Endothelial cell of umbilical vein (primary cell): Measurements from ENCODE around the gene UPK3A.

Experiments
- EZH2 ChIP-seq: IDR thresholded peaks from 2 replicates; pipeline ENCODE4 v1.6.1; 2012; ENCODE audit warnings: borderline replicate concordance, low read depth, mild to moderate bottlenecking, moderate library complexity, low read length, inconsistent platforms; ENCODE audit not compliant: severe bottlenecking
- FOS ChIP-seq: IDR thresholded peaks from 2 replicates; pipeline ENCODE4 v1.6.1; 2011; ENCODE audit warnings: mild to moderate bottlenecking, low read length, moderate library complexity, borderline replicate concordance; ENCODE audit not compliant: insufficient read depth
- GATA2 ChIP-seq: IDR thresholded peaks from 2 replicates; pipeline ENCODE4 v1.7.0; 2011; ENCODE audit warnings: low read depth, mild to moderate bottlenecking, moderate library complexity, mixed read lengths, low read length; ENCODE audit not compliant: insufficient read length, insufficient read depth
- JUN ChIP-seq: IDR thresholded peaks from 2 replicates; pipeline ENCODE4 v1.6.1; 2011; ENCODE audit warnings: borderline replicate concordance, low read depth; ENCODE audit not compliant: insufficient read length, insufficient read depth
- MYC ChIP-seq: IDR thresholded peaks from one replicate; pipeline ENCODE4 v1.6.1; 2011; ENCODE audit warnings: mild to moderate bottlenecking, low read depth, low read length
- POLR2A ChIP-seq: IDR thresholded peaks from 2 replicates; pipeline ENCODE4 v1.6.1; 2012; ENCODE audit warnings: low read depth, mild to moderate bottlenecking, control low read depth, low read length
- POLR2AphosphoS5 ChIP-seq: IDR thresholded peaks from 2 replicates; pipeline ENCODE4 v1.6.1; 2012; ENCODE audit warnings: low read depth, mild to moderate bottlenecking, control low read depth, low read length, moderate library complexity; ENCODE audit not compliant: insufficient read depth
- TF ChIP-seq, protein P1 (sequence below), 2 donors: IDR thresholded peaks; 1 replicate in 1 of 2; 2 replicates in 1 of 2; pipeline ENCODE4 v1.5.1; 2011; ENCODE audit warnings: low read length in 2 of 2, mild to moderate bottlenecking in 2 of 2, moderate library complexity in 2 of 2, control low read depth in 1 of 2, inconsistent platforms in 1 of 2, low read depth in 1 of 2; ENCODE audit not compliant: insufficient read depth in 1 of 2; ENCODE audit errors: extremely low read depth in 1 of 2
- TF ChIP-seq, protein P2 (sequence below): IDR thresholded peaks from 2 replicates; pipeline ENCODE4 v1.6.1; 2011; ENCODE audit not compliant: insufficient read depth, insufficient read length

DNA sequence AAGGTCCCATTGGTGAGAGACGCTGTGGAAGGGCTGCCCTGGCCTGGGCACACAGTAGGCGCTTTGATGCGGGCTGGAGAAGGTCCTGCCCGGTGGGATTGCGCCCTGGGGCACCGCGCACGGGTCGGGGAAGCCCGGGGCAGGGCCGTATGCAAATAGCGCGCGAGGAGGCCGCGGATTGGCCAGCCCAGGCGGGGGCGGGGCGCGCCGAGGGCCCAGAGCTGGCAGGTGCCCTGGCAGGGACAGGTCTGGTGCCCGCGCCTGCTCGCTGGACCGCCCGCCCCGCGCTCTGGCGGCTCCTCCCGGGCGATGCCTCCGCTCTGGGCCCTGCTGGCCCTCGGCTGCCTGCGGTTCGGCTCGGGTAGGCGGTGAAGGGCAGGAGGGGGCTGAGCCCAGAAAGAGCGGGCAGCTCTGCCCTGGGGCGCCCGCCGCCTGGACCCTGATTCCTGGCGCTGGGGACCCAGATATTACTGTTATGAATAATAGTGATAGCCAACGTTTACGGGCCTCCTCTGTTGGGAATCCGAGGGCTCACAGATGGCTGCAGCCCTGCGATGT is at the start of gene UPK3A:
- TF ChIP-seq, protein P1, sequence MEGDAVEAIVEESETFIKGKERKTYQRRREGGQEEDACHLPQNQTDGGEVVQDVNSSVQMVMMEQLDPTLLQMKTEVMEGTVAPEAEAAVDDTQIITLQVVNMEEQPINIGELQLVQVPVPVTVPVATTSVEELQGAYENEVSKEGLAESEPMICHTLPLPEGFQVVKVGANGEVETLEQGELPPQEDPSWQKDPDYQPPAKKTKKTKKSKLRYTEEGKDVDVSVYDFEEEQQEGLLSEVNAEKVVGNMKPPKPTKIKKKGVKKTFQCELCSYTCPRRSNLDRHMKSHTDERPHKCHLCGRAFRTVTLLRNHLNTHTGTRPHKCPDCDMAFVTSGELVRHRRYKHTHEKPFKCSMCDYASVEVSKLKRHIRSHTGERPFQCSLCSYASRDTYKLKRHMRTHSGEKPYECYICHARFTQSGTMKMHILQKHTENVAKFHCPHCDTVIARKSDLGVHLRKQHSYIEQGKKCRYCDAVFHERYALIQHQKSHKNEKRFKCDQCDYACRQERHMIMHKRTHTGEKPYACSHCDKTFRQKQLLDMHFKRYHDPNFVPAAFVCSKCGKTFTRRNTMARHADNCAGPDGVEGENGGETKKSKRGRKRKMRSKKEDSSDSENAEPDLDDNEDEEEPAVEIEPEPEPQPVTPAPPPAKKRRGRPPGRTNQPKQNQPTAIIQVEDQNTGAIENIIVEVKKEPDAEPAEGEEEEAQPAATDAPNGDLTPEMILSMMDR (IDR thresholded peaks at IDR 0.05; ENCODE audit: extremely low read depth in 1 of 2, insufficient read depth in 1 of 2, low read depth in 1 of 2, low read length in 2 of 2) = no peak
- TF ChIP-seq, protein P2, sequence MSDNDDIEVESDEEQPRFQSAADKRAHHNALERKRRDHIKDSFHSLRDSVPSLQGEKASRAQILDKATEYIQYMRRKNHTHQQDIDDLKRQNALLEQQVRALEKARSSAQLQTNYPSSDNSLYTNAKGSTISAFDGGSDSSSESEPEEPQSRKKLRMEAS = no peak
- TF ChIP-seq EZH2 (no peak), POLR2A (no peak), POLR2AphosphoS5 (no peak), JUN (no peak), FOS (no peak), MYC (no peak), GATA2 (no peak)
